SH-SY5Y (cell line): ENCODE results near the gene EFHC1.

ENCODE experiments used
- GATA2 ChIP-seq: IDR thresholded peaks from 2 replicates; pipeline ENCODE4 v1.6.1; 2011; ENCODE audit warnings: mild to moderate bottlenecking, low read depth, low read length
- GATA3 ChIP-seq: IDR thresholded peaks from 2 replicates; pipeline ENCODE4 v1.6.1; 2011; ENCODE audit warnings: low read depth, mild to moderate bottlenecking, low read length, moderate library complexity

The EFHC1 gene

GRCh38 chr6:52511163-52511562 is 91.0 kb downstream of the EFHC1 start:
- TF ChIP-seq GATA3 (no peak), GATA2 (no peak)

GRCh38 chr6:52511572-52512151 is 91.5 kb downstream of the EFHC1 start:
- TF ChIP-seq GATA3 (no peak), GATA2 (no peak)

- no peak for TF ChIP-seq GATA2
- TF ChIP-seq GATA3: no peak
These were observed 92.1 kb downstream of the EFHC1 start for GRCh38 chr6:52512199-52512598.

GRCh38 chr6:52513464-52513863 is 93.3 kb downstream of the EFHC1 start:
- no peak for TF ChIP-seq GATA2
- TF ChIP-seq GATA3: no peak

GRCh38 chr6:52513896-52514295 is 93.8 kb downstream of the EFHC1 start:
- TF ChIP-seq GATA2 (no peak), GATA3 (no peak)

GRCh38 chr6:52514514-52514913 is 94.4 kb downstream of the EFHC1 start:
- TF ChIP-seq GATA2: no peak
- TF ChIP-seq GATA3: no peak

GRCh38 chr6:52515219-52515960 is 95.2 kb downstream of the EFHC1 start:
- TF ChIP-seq GATA2 (no peak), GATA3 (no peak)

GRCh38 chr6:52516269-52516668 is 96.1 kb downstream of the EFHC1 start:
- TF ChIP-seq GATA3 (no peak), GATA2 (no peak)

GRCh38 chr6:52516943-52517342 is 96.8 kb downstream of the EFHC1 start:
- TF ChIP-seq GATA3: no peak
- no peak for TF ChIP-seq GATA2

- no peak for TF ChIP-seq GATA2
- TF ChIP-seq GATA3: no peak
These were observed 97.5 kb downstream of the EFHC1 start for GRCh38 chr6:52517502-52518278.

- TF ChIP-seq GATA2 (no peak), GATA3 (no peak)
These were observed 98.3 kb downstream of the EFHC1 start for GRCh38 chr6:52518279-52518945.

GRCh38 chr6:52519618-52520017 is 99.5 kb downstream of the EFHC1 start:
- TF ChIP-seq GATA2 (no peak), GATA3 (no peak)

GRCh38 chr6:52522151-52522626 is 102.0 kb downstream of the EFHC1 start:
- no peak for TF ChIP-seq GATA2
- TF ChIP-seq GATA3: no peak

GRCh38 chr6:52522655-52523054 is 102.5 kb downstream of the EFHC1 start:
- TF ChIP-seq GATA3: no peak
- TF ChIP-seq GATA2: no peak
